ENCODE measurements around the gene MED27.

DNA sequence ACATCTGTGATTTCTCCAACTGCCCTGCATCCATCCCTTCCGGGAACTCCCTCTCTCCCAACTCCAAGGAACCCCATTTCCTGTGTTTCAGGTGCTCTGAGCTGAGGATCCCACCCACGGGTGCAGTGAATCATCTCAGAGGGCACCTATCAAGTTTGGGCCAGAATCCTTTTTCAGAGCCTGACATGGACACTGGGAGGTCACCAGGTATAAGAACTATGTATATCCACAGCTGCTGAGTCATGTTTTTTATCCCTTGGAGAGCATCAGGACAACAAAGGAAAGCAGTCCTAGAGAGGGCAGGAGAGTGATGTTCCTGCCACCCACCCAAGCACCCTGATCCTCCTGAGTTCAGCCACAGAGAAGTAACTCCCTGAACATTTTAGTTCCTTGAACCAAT, 3.8 kb downstream of the MED27 start:
- TF ChIP-seq, protein P1, sequence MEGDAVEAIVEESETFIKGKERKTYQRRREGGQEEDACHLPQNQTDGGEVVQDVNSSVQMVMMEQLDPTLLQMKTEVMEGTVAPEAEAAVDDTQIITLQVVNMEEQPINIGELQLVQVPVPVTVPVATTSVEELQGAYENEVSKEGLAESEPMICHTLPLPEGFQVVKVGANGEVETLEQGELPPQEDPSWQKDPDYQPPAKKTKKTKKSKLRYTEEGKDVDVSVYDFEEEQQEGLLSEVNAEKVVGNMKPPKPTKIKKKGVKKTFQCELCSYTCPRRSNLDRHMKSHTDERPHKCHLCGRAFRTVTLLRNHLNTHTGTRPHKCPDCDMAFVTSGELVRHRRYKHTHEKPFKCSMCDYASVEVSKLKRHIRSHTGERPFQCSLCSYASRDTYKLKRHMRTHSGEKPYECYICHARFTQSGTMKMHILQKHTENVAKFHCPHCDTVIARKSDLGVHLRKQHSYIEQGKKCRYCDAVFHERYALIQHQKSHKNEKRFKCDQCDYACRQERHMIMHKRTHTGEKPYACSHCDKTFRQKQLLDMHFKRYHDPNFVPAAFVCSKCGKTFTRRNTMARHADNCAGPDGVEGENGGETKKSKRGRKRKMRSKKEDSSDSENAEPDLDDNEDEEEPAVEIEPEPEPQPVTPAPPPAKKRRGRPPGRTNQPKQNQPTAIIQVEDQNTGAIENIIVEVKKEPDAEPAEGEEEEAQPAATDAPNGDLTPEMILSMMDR (IDR thresholded peaks at IDR 0.05; ENCODE audit: insufficient read depth, low read length), result no peak
- TF ChIP-seq POLR2AphosphoS5 (IDR thresholded peaks at IDR 0.05; ENCODE audit: low read depth), result no peak

Measured in HL-60 (cell line).